H9 (cell line): ENCODE measurements around the gene PPP1CC. TPM values are rescaled to one million over a fixed set of nuclear protein-coding genes. Genes with fewer than 3 reads are reported as not detected.

ENCODE experiments used
- DNase-seq: peaks from one replicate; pipeline ENCODE4 v3.0.0-alpha.2; 2017
- H2AFZ ChIP-seq: one replicate; pipeline ENCODE4 v1.6.1; 2013; ENCODE audit warnings: mild to moderate bottlenecking, low read length, control low read depth, moderate library complexity
- H2AK5ac ChIP-seq: 2 replicates; pipeline ENCODE4 v1.6.1; 2013; ENCODE audit warnings: low read length, control low read depth, mixed read lengths; ENCODE audit not compliant: insufficient read length
- H2BK120ac ChIP-seq: one replicate; pipeline ENCODE4 v1.6.1; 2013; ENCODE audit warnings: low read depth, mild to moderate bottlenecking, low read length, control low read depth, inconsistent platforms; ENCODE audit not compliant: poor library complexity, severe bottlenecking
- H2BK12ac ChIP-seq: 2 replicates; pipeline ENCODE4 v1.6.1; 2013; ENCODE audit warnings: low read length, control low read depth, mixed read lengths, low read depth; ENCODE audit not compliant: insufficient read length
- H2BK15ac ChIP-seq: 2 replicates; pipeline ENCODE4 v1.6.1; 2013; ENCODE audit warnings: low read depth, low read length, control low read depth
- H2BK20ac ChIP-seq: one replicate; pipeline ENCODE4 v1.6.1; 2013; ENCODE audit warnings: low read depth, mild to moderate bottlenecking, low read length, control low read depth, inconsistent platforms; ENCODE audit not compliant: poor library complexity, severe bottlenecking
- H2BK5ac ChIP-seq: 2 replicates; pipeline ENCODE4 v1.6.1; 2013; ENCODE audit warnings: low read length, control low read depth, mixed read lengths; ENCODE audit not compliant: insufficient read length
- H3K14ac ChIP-seq: 2 replicates; pipeline ENCODE4 v1.6.1; 2013; ENCODE audit warnings: low read length, control low read depth; ENCODE audit not compliant: insufficient read depth
- H3K18ac ChIP-seq: 2 replicates; pipeline ENCODE4 v1.6.1; 2013; ENCODE audit warnings: low read depth, mild to moderate bottlenecking, mixed read lengths, low read length, control low read depth; ENCODE audit not compliant: insufficient read length
- H3K23ac ChIP-seq: 2 replicates; pipeline ENCODE4 v1.6.1; 2013; ENCODE audit warnings: low read length, control low read depth, mixed read lengths, low read depth; ENCODE audit not compliant: insufficient read length
- H3K23me2 ChIP-seq: 2 replicates; pipeline ENCODE4 v1.6.1; 2013; ENCODE audit warnings: low read depth, mild to moderate bottlenecking, mixed read lengths, low read length, control low read depth; ENCODE audit not compliant: insufficient read length, poor library complexity, severe bottlenecking
- H3K27ac ChIP-seq: 2 replicates; pipeline ENCODE4 v1.5.1; 2013; ENCODE audit warnings: low read length, control low read depth, mixed read lengths, low read depth; ENCODE audit not compliant: insufficient read length
- H3K27me3 ChIP-seq: 2 replicates; pipeline ENCODE4 v1.6.1; 2013; ENCODE audit warnings: low read length, control low read depth, inconsistent platforms; ENCODE audit not compliant: insufficient read depth
- H3K4ac ChIP-seq: 2 replicates; pipeline ENCODE4 v1.6.1; 2013; ENCODE audit warnings: low read depth, mild to moderate bottlenecking, control low read depth, inconsistent platforms, low read length, moderate library complexity
- H3K4me1 ChIP-seq: 2 replicates; pipeline ENCODE4 v1.6.1; 2013; ENCODE audit warnings: low read length, control low read depth, inconsistent platforms; ENCODE audit not compliant: insufficient read depth
- H3K4me2 ChIP-seq: 2 replicates; pipeline ENCODE4 v1.6.1; 2013; ENCODE audit warnings: low read length, control low read depth, mixed read lengths; ENCODE audit not compliant: insufficient read length, insufficient read depth
- H3K56ac ChIP-seq: 2 replicates; pipeline ENCODE4 v1.6.1; 2013; ENCODE audit warnings: low read depth, mild to moderate bottlenecking, mixed read lengths, low read length, control low read depth; ENCODE audit not compliant: insufficient read length
- H3K79me1 ChIP-seq: 2 replicates; pipeline ENCODE4 v1.6.1; 2013; ENCODE audit warnings: low read depth, mild to moderate bottlenecking, moderate library complexity, low read length, control low read depth, inconsistent platforms; ENCODE audit not compliant: insufficient read depth, poor library complexity, severe bottlenecking
- H3K79me2 ChIP-seq: 2 replicates; pipeline ENCODE4 v1.6.1; 2013; ENCODE audit warnings: low read length, control low read depth, inconsistent platforms; ENCODE audit not compliant: insufficient read depth
- H3K9ac ChIP-seq: 2 replicates; pipeline ENCODE4 v1.6.1; 2013; ENCODE audit warnings: low read length, control low read depth, mixed read lengths; ENCODE audit not compliant: insufficient read length; ENCODE audit errors: extremely low read depth
- H3K9me3 ChIP-seq: one replicate; pipeline ENCODE4 v1.6.1; 2013; ENCODE audit warnings: low read depth, low read length, inconsistent platforms; ENCODE audit not compliant: control insufficient read depth
- H3T11ph ChIP-seq: one replicate; pipeline ENCODE4 v1.6.1; 2013; ENCODE audit warnings: mild to moderate bottlenecking, low read length, control low read depth, inconsistent platforms
- H4K20me1 ChIP-seq: one replicate; pipeline ENCODE4 v1.6.1; 2013; ENCODE audit not compliant: control insufficient read depth, insufficient read length, insufficient read depth
- H4K5ac ChIP-seq: 2 replicates; pipeline ENCODE4 v1.6.1; 2013; ENCODE audit warnings: low read depth, mild to moderate bottlenecking, mixed read lengths, low read length, control low read depth; ENCODE audit not compliant: insufficient read length
- H4K8ac ChIP-seq: replicated peaks from 2 replicates; pipeline ENCODE4 v1.6.1; 2013; ENCODE audit warnings: low read length, control low read depth, mixed read lengths, low read depth; ENCODE audit not compliant: insufficient read length
- H4K91ac ChIP-seq: 2 replicates; pipeline ENCODE4 v1.6.1; 2013; ENCODE audit warnings: low read depth, mild to moderate bottlenecking, moderate library complexity, mixed read lengths, low read length, control low read depth; ENCODE audit not compliant: insufficient read length
- H3K27ac Mint-ChIP-seq, 3 experiments: 2 replicates in 2 of 3; 3 replicates in 1 of 3; pipeline ENCODE4 v1.8.0; 2020 to 2021; ENCODE audit warnings: mixed read lengths in 3 of 3, mild to moderate bottlenecking in 1 of 3, moderate library complexity in 1 of 3
- H3K27me3 Mint-ChIP-seq: 2 replicates; pipeline ENCODE4 v1.8.0; 2021; ENCODE audit warnings: low read depth, mild to moderate bottlenecking, moderate library complexity, mixed read lengths
- H3K36me3 Mint-ChIP-seq, 3 experiments: 2 replicates in 2 of 3; 3 replicates in 1 of 3; pipeline ENCODE4 v1.8.0; 2020 to 2021; ENCODE audit warnings: low read depth in 3 of 3, mixed read lengths in 3 of 3; ENCODE audit not compliant: insufficient read depth in 1 of 3
- H3K4me1 Mint-ChIP-seq, 2 experiments: 2 replicates each; pipeline ENCODE4 v1.8.0; 2020; ENCODE audit warnings: mixed read lengths in 2 of 2
- H3K4me3 Mint-ChIP-seq, 2 experiments: 2 replicates in 1 of 2; 3 replicates in 1 of 2; pipeline ENCODE4 v1.8.0; 2020 to 2021; ENCODE audit warnings: mild to moderate bottlenecking in 2 of 2, mixed read lengths in 2 of 2, moderate library complexity in 1 of 2
- H3K9me3 Mint-ChIP-seq, 2 experiments: 2 replicates in 1 of 2; 3 replicates in 1 of 2; pipeline ENCODE4 v1.8.0; 2020; ENCODE audit warnings: mild to moderate bottlenecking in 2 of 2, mixed read lengths in 2 of 2, moderate library complexity in 1 of 2
- CTCF ChIP-seq: fragments of 200-600 bp; sonication (generic); conservative IDR thresholded peaks from 3 replicates; pipeline ENCODE4 v1.8.0; 2021; ENCODE audit warnings: antibody characterized with exemption, mild to moderate bottlenecking
- WGBS: extraction: QIAGEN DNeasy Blood & Tissue Kit; methylation state at CpG from one replicate; pipeline ENCODE4 v1.1.7; 2013; ENCODE audit warnings: missing lambda C conversion rate, low lambda C conversion rate, mixed read lengths; ENCODE audit not compliant: insufficient read length; ENCODE audit errors: extremely low coverage; 5-methylcytosine and 5-hydroxymethylcytosine counted together
- total RNA-seq: library from RNA; stranded (reverse); gene quantifications from 2 replicates; pipeline ENCODE4 v1.2.1, GENCODE V29; 2021

The PPP1CC gene
- total RNA-seq, 1 experiment from 2014 or later = 286 TPM

GRCh38 chr12:110680032-110680431 is 62.7 kb downstream of the PPP1CC start:
- Histone ChIP-seq H3K4me1 (no peaks in the 10 kb centered on the region), H2BK12ac (no peak overlapping the region), H3K18ac (no peak overlapping the region), H4K5ac (no peak overlapping the region), H3K9ac (no peak overlapping the region), H3K9me3 (no peaks in the 10 kb centered on the region), H3K27ac (no peak overlapping the region), H3T11ph (no peak overlapping the region), H4K91ac (no peak overlapping the region), H3K79me2 (no peaks in the 10 kb centered on the region), H3K27me3 (no peaks in the 10 kb centered on the region), H3K14ac (no peak overlapping the region), H3K23ac (no peak overlapping the region), H2BK20ac (no peak overlapping the region), H2BK5ac (no peak overlapping the region), H2BK15ac (no peak overlapping the region; the same call in 1 of the 2 replicates), H3K4me2 (no peak overlapping the region), H2AK5ac (no peak overlapping the region), H4K20me1 (no peaks in the 10 kb centered on the region), H3K79me1 (no peaks in the 10 kb centered on the region), H3K23me2 (no peaks in the 10 kb centered on the region), H4K8ac (no peak overlapping the region), H3K4ac (no peak overlapping the region), H2BK120ac (no peak overlapping the region), H3K56ac (no peak overlapping the region), H2AFZ (no peak overlapping the region)
- peaks cover 6 to 9% of the 10 kb centered on the region in 2 experiments for H3K4me1 Mint-ChIP-seq
- TF ChIP-seq CTCF = no peak
- no peaks in the 10 kb centered on the region; a peak in 2 of 5 replicates for H3K9me3 Mint-ChIP-seq
- WGBS = no CpG with 5 or more reads among the region's 1 CpG
- H3K27me3 Mint-ChIP-seq = no peaks in the 10 kb centered on the region
- no peak overlapping the region for H3K4me3 Mint-ChIP-seq
- no peak for DNase-seq
- peaks cover 0 to 3% (median 0%) of the 10 kb centered on the region in 3 experiments; a peak in 3 of 7 replicates for H3K36me3 Mint-ChIP-seq
- H3K27ac Mint-ChIP-seq = no peak overlapping the region
